Activated B cell treated with CpG ODN at 0.5 μM for 24 hours (primary cell): ENCODE measurements around the gene APPL2. TPM values are rescaled to one million over a fixed set of nuclear protein-coding genes. Genes with fewer than 3 reads are reported as not detected.

Experiments
- ATAC-seq: fragments of 200-7000 bp; cut with Tn5 transposase; one replicate; pipeline ENCODE4 v1.10.0; 2021; ENCODE audit warnings: low read depth, mild to moderate bottlenecking, moderate library complexity
- CTCF ChIA-PET: fragments of 350-600 bp; sonication (Branson Sonifier 250); formaldehyde crosslinking; loops from one replicate; lab custom pipeline; 2021; ENCODE audit warnings: antibody characterized with exemption; lab: Charles Lee
- POLR2A ChIA-PET: fragments of 350-600 bp; sonication (Branson Sonifier 250); formaldehyde crosslinking; loops from one replicate; lab custom pipeline; 2021; ENCODE audit warnings: antibody characterized with exemption; lab: Charles Lee
- DNase-seq: peaks from one replicate; pipeline ENCODE4 v3.0.0; 2022
- H3K27ac Mint-ChIP-seq: one replicate; pipeline ENCODE4 v1.8.0; 2020; ENCODE audit warnings: mixed read lengths
- H3K27me3 Mint-ChIP-seq: one replicate; pipeline ENCODE4 v1.8.0; 2021; ENCODE audit warnings: mixed read lengths
- H3K36me3 Mint-ChIP-seq: one replicate; pipeline ENCODE4 v1.8.0; 2021; ENCODE audit warnings: low read depth, mixed read lengths
- H3K4me1 Mint-ChIP-seq: one replicate; pipeline ENCODE4 v1.8.0; 2021; ENCODE audit warnings: mixed read lengths
- H3K4me3 Mint-ChIP-seq: one replicate; pipeline ENCODE4 v1.8.0; 2020; ENCODE audit warnings: mild to moderate bottlenecking, mixed read lengths
- H3K9me3 Mint-ChIP-seq: one replicate; pipeline ENCODE4 v1.8.0; 2020; ENCODE audit warnings: mixed read lengths
- CTCF ChIP-seq: fragments of 200-600 bp; IDR thresholded peaks from one replicate; pipeline ENCODE4 v1.8.0; 2022; ENCODE audit warnings: antibody characterized with exemption, mild to moderate bottlenecking
- intact Hi-C: fragments of 100-400 bp; cut with micrococcal nuclease; formaldehyde crosslinking; loops from one replicate; pipeline ENCODE4 v1.15.1; 2024
- total RNA-seq: library from RNA; stranded (reverse); gene quantifications from 2 replicates; pipeline ENCODE4 v1.2.3, GENCODE V29; 2022

APPL2 gene
- total RNA-seq, 1 donor from 2014 or later: 30.7 TPM

GRCh38 chr12:105272814-105273416 lies 36.9 kb upstream of the APPL2 start:
- no peak for TF ChIP-seq CTCF
- CTCF ChIA-PET: no interaction called here
- Mint-ChIP-seq H3K36me3 (no peaks in the 10 kb centered on the region), H3K9me3 (no peaks in the 10 kb centered on the region), H3K4me1 (no peaks in the 10 kb centered on the region), H3K4me3 (no peak overlapping the region), H3K27me3 (peaks cover 8% of the 10 kb centered on the region), H3K27ac (no peak overlapping the region)
- ATAC-seq: no peak
- intact Hi-C loops: no loop called here
- POLR2A ChIA-PET: no interaction called here
- DNase-seq: no peak

GRCh38 chr12:105272152-105272551 lies 36.2 kb upstream of the APPL2 start:
- H3K27ac Mint-ChIP-seq: no peak overlapping the region
- no peak overlapping the region for H3K4me3 Mint-ChIP-seq
- DNase-seq: no peak
- H3K27me3 Mint-ChIP-seq: peaks cover 8% of the 10 kb centered on the region
- no peaks in the 10 kb centered on the region for H3K9me3 Mint-ChIP-seq
- no peak for TF ChIP-seq CTCF
- no peak for ATAC-seq
- no peaks in the 10 kb centered on the region for H3K4me1 Mint-ChIP-seq
- intact Hi-C loops: no loop called here
- POLR2A ChIA-PET: no interaction called here
- H3K36me3 Mint-ChIP-seq: no peaks in the 10 kb centered on the region
- CTCF ChIA-PET: no interaction called here

GRCh38 chr12:105271364-105271763 lies 35.4 kb upstream of the APPL2 start:
- no peaks in the 10 kb centered on the region for H3K4me1 Mint-ChIP-seq
- intact Hi-C loops: no loop called here
- no peaks in the 10 kb centered on the region for H3K9me3 Mint-ChIP-seq
- CTCF ChIA-PET: no interaction called here
- H3K36me3 Mint-ChIP-seq: no peaks in the 10 kb centered on the region
- POLR2A ChIA-PET: no interaction called here
- no peak for TF ChIP-seq CTCF
- no peak overlapping the region for H3K4me3 Mint-ChIP-seq
- peaks cover 11% of the 10 kb centered on the region for H3K27me3 Mint-ChIP-seq
- ATAC-seq (no peak), DNase-seq (no peak)
- H3K27ac Mint-ChIP-seq: no peak overlapping the region

GRCh38 chr12:105270671-105271255 lies 34.8 kb upstream of the APPL2 start:
- ChIA-PET CTCF (no interaction called here), POLR2A (no interaction called here)
- Mint-ChIP-seq H3K27me3 (peaks cover 11% of the 10 kb centered on the region), H3K36me3 (no peaks in the 10 kb centered on the region), H3K4me3 (no peak overlapping the region), H3K27ac (no peak overlapping the region), H3K4me1 (no peaks in the 10 kb centered on the region), H3K9me3 (no peaks in the 10 kb centered on the region)
- intact Hi-C loops: no loop called here
- no peak for TF ChIP-seq CTCF
- DNase-seq: no peak
- no peak for ATAC-seq

GRCh38 chr12:105267711-105268110 lies 31.7 kb upstream of the APPL2 start:
- intact Hi-C loops: no loop called here
- H3K4me3 Mint-ChIP-seq: no peak overlapping the region
- H3K36me3 Mint-ChIP-seq: no peaks in the 10 kb centered on the region
- DNase-seq (no peak), ATAC-seq (no peak)
- CTCF ChIA-PET: interaction anchor here (0.6 kb wide), 1 partner anchor 1652 kb away, joined by 3 read pairs; no protein-coding TSS in a partner anchor
- H3K27ac Mint-ChIP-seq: no peak overlapping the region
- peaks cover 16% of the 10 kb centered on the region for H3K27me3 Mint-ChIP-seq
- H3K9me3 Mint-ChIP-seq: no peaks in the 10 kb centered on the region
- H3K4me1 Mint-ChIP-seq: no peaks in the 10 kb centered on the region
- POLR2A ChIA-PET: no interaction called here
- TF ChIP-seq CTCF: no peak
